Fibroblast of villous mesenchyme (primary cell): ENCODE data around the gene EMC8. TPM values are rescaled to one million over a fixed set of nuclear protein-coding genes. Genes with fewer than 3 reads are reported as not detected.
"Not testable (repeated sequence)": the region's sequence is repeated elsewhere in the genome, so short reads cannot be mapped to it uniquely, and the experiment has no call there.

Experiments used
- DNase-seq: peaks from one replicate; pipeline ENCODE4 v3.0.0-alpha.2; 2010; ENCODE audit warnings: low read depth
- H3K4me3 ChIP-seq: 2 replicates; pipeline ENCODE4 v1.5.1; 2011; ENCODE audit warnings: low read depth, mild to moderate bottlenecking, low read length
- total RNA-seq: library from RNA; depleted of rRNA; stranded (reverse); fragments of >200 nt; gene quantifications from 2 replicates; pipeline ENCODE4 v1.2.3, GENCODE V29; 2012
- TF ChIP-seq, protein P1 (sequence below): IDR thresholded peaks from 2 replicates; pipeline ENCODE4 v1.5.1; 2012; ENCODE audit warnings: low read depth, mild to moderate bottlenecking, low read length; ENCODE audit not compliant: insufficient read depth

The EMC8 gene
- total RNA-seq, 1 donor, result 30.2 TPM

DNA sequence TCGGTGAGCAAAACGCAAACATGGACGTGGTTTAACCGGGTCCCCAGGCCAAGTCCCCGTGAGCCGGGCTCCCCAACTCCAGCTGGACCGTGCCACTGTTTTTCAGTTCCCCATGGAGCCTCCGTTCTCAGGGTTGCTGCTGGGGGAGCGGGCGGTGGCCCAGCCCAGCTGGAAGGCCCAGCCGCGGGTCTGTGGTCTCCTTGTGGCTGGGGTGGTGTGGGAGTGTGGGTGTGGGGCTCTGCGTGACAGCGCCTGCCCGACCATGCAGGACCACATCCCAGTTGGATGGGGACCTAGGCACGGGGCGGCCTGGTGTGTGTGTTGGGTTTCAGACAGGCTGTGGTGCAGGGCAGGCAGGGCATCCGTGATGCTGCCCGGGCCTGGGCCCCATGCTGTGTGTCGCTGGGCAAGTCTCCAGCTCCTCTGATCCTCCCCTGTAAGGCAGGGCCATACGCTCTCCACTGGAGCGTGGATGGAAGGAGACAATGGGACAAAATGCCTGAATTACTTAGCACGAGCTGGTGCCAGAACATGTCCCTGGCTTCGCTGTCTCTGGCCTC, 40.4 kb upstream of the EMC8 start:
- no peak for DNase-seq
- TF ChIP-seq, protein P1, sequence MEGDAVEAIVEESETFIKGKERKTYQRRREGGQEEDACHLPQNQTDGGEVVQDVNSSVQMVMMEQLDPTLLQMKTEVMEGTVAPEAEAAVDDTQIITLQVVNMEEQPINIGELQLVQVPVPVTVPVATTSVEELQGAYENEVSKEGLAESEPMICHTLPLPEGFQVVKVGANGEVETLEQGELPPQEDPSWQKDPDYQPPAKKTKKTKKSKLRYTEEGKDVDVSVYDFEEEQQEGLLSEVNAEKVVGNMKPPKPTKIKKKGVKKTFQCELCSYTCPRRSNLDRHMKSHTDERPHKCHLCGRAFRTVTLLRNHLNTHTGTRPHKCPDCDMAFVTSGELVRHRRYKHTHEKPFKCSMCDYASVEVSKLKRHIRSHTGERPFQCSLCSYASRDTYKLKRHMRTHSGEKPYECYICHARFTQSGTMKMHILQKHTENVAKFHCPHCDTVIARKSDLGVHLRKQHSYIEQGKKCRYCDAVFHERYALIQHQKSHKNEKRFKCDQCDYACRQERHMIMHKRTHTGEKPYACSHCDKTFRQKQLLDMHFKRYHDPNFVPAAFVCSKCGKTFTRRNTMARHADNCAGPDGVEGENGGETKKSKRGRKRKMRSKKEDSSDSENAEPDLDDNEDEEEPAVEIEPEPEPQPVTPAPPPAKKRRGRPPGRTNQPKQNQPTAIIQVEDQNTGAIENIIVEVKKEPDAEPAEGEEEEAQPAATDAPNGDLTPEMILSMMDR, result no peak
- H3K4me3 ChIP-seq, result no peak overlapping the region

DNA sequence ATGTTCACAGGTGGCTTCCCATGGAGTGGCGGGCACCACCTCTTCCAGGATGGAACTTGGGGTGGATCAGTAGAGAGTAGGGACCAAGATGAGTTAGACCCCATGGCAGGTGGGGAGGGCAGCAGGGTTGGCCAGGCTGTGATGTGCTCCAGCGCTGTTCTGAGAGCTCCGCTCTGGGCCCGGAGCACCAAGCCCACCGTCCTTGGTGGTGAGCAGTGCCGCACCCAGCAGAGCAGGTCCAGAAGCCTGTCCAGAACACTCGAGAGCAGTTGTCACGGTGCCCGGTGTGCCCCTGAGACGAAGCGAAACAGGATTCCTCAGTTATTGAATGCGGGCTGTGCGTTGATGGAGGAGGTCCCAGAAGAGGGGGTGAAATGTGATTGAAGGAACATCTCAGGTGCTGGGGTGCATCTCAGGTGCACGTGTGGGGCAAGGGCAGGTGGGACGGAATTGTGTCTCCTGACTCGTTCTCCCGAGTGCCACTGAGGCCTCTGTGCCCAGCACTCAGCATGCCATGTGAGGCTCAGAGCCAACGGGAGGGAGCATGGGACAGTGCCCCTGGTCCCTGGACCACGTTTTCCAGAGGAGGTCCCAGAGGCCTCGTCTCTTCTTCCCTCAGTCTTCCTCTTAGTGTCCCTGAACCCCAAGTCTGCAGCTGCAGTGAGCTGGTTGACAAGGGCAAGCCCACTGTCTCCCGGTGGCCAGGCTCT, 39.7 kb upstream of the EMC8 start:
- DNase-seq, result no peak
- no peak overlapping the region for H3K4me3 ChIP-seq
- TF ChIP-seq, protein P1, result no peak

DNA sequence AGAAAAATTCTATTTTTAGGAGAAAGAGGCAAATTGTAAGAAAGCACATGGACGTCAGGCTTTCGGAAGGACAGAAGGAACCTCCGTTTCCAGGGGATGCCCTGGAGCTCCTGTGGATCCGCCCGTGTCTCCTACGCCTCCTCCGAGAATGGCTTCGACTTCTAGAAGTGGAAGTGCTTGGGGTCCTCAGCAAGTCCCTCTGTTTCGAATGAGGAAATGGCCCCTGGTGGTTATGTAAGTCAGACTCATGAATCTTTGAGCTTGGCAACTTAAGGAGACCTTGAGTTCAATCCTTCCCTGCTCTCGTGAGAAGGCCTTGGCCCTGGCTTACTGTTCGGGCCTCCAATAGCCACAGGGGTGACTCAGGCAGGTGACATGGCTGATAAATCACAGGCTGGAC, 39.0 kb upstream of the EMC8 start:
- TF ChIP-seq, protein P1, result no peak
- no peak overlapping the region for H3K4me3 ChIP-seq
- DNase-seq, result no peak

DNA sequence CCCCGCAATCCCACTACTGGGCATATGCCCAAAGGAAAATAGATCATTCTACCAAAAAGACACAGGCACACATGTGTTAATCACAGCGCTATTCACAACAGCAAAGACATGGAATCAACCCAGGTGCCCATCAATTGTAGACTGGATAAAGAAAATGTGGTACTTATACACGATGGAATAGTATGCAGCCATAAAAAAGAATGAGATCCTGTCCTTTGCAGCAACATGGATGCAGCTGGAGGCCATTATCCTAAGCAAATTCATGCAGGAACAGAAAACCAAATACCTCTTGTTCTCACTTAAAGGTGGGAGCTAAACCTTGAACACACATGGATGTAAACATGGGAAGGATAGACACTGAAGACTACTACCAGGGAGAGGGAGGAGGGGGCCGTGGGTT, 38.3 kb upstream of the EMC8 start:
- not testable (repeated sequence) for DNase-seq, H3K4me3 ChIP-seq

DNA sequence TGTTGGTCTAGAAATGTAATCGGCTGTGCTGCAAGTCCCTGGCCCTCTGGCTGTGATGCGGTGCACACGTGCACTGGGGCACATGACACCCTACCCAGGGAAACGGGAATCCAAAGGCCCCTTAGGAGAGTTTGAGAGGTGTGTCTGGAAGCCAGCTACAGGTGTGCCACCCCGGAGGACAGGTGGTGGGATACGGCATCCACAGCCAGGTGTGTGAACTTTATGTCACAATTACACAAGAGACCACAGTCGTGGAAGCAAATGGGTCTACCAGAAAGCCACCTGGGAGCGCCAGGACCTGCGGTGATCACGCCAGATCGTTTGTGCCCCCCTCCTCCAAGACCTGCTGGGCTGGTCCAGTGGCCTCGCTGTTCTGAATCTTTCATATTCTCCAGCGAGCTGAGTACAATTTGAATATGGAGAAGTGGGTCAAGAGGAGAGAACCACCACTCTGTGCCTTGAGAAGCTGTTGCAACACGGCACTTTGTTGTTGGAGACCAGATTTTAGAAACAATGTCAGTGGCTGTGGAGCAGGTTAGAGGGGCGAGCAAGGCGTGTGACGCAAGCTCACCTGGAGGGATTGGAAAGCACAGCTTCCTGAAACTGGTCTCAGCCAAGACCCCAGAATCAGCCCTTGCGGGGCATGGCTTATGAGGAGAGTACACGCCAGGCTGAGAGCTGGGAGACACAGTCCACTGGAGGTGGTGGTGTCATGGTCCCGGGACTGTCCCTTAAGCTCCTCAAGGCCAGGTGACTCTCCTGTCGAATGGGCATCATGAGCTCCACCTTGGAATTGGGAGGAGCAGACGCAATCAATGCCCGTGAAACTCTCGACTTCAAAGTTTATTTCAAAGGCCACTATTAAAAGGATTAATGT, 37.6 kb upstream of the EMC8 start:
- DNase-seq, result no peak
- H3K4me3 ChIP-seq, result no peak overlapping the region
- TF ChIP-seq, protein P1, result no peak

DNA sequence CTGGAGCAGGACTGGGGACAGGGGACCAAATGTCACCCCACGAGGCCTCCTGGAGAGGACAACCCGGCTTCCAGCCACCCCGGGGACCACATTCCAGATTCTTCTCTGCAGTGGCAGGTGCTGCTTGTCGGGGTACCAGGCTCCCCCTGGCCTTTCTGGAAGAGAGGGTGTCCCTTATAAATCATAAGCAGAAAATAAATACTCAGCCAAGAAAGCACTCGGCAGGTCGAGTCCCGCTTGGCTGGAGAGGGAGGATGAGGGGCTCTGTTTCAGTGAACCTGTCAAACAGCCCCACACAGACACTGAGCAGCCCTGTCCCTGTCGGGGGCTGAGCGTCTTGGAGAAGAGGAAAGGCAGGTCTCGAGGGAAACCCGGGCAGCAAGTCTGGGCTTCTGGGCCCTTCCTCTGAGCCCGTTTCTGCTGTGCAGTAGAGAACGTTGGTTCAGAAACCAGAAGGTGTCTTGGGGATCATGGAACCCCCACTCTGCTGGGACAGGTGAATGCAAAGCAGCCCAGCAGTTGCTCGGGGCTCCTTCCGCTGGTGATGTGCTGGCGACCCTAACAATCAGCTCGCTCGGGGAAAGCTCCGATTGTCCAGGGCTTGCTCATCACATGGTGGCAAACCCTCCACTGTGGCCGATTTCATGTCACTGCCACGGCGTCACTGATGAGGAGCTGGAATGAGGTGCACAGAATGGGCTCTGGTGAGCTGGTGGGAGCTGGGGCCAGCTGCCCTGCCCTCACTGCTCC, 36.8 kb upstream of the EMC8 start:
- H3K4me3 ChIP-seq, result no peak overlapping the region
- DNase-seq, result no peak
- TF ChIP-seq, protein P1, result no peak

DNA sequence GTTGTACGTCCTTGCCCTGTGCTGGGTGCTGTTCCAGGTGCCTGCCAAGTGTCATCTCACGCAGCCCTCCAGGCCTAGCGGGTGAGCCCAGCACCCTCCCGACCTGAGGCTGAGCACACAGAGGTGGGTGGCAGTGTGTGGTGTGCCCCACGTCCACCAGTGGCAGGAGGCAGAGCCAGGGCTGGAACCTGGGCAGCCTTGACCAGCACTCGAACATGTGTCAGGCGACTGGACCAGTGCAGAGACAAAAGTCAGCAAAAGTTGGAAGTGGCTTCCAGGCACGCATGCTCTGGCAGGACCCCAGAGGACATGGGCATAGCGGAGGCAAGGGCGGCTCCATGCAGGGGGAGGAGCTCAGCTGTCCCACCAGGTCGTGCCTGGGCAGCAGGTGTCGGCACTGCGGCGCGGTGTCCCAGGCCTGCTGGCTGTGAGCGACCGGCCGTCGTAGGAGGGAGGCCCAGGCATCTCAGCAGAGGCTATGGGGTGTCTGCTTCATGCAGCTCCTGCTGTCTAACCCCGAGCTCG, 35.9 kb upstream of the EMC8 start:
- TF ChIP-seq, protein P1, result no peak
- DNase-seq, result no peak
- no peak overlapping the region for H3K4me3 ChIP-seq
